Liver (tissue), 9 donors: Measurements from ENCODE around the gene MED22. TPM values are rescaled to one million over a fixed set of nuclear protein-coding genes. Genes with fewer than 3 reads are reported as not detected.
"Not testable (repeated sequence)": the region's sequence is repeated elsewhere in the genome, so short reads cannot be mapped to it uniquely, and the experiment has no call there.

Experiments
- DNase-seq: peaks from one replicate; pipeline ENCODE4 v3.0.0-alpha.2; 2017; ENCODE audit warnings: low spot score
- H3K27ac ChIP-seq, 2 donors: one replicate each; pipeline ENCODE4 v1.7.0; 2013; ENCODE audit warnings: inconsistent platforms in 2 of 2, low read length in 2 of 2, control low read depth in 1 of 2, low read depth in 1 of 2, mild to moderate bottlenecking in 1 of 2
- H3K27me3 ChIP-seq, 4 donors: one replicate each; pipeline versions ENCODE4 v1.6.1 to v1.7.0; 2013; ENCODE audit warnings: low read length in 3 of 4, inconsistent platforms in 1 of 4, mild to moderate bottlenecking in 1 of 4, moderate library complexity in 1 of 4; ENCODE audit not compliant: control insufficient read depth in 4 of 4, insufficient read depth in 4 of 4
- H3K36me3 ChIP-seq, 4 donors: one replicate each; pipeline versions ENCODE4 v1.6.1 to v1.7.0; 2013; ENCODE audit warnings: low read length in 3 of 4, mild to moderate bottlenecking in 3 of 4, low read depth in 1 of 4, moderate library complexity in 1 of 4; ENCODE audit not compliant: control insufficient read depth in 4 of 4, insufficient read depth in 3 of 4
- H3K4me1 ChIP-seq, 4 donors: one replicate each; pipeline versions ENCODE4 v1.6.1 to v1.7.0; 2013; ENCODE audit warnings: low read length in 3 of 4, mild to moderate bottlenecking in 3 of 4, moderate library complexity in 1 of 4; ENCODE audit not compliant: control insufficient read depth in 4 of 4, insufficient read depth in 4 of 4
- H3K4me3 ChIP-seq, 3 donors: one replicate each; pipeline versions ENCODE4 v1.6.1 to v1.7.0; 2013; ENCODE audit warnings: low read length in 3 of 3, control low read depth in 1 of 3, low read depth in 1 of 3, mild to moderate bottlenecking in 1 of 3
- H3K9ac ChIP-seq, 2 donors: one replicate each; pipeline ENCODE4 v1.7.0; 2013; ENCODE audit warnings: low read length in 2 of 2, mild to moderate bottlenecking in 2 of 2, moderate library complexity in 2 of 2, control low read depth in 1 of 2, low read depth in 1 of 2
- H3K9me3 ChIP-seq, 4 donors: one replicate each; pipeline versions ENCODE4 v1.6.1 to v1.7.0; 2013; ENCODE audit warnings: low read length in 3 of 4; ENCODE audit not compliant: control insufficient read depth in 4 of 4
- ATF3 ChIP-seq: IDR thresholded peaks from 2 replicates; pipeline ENCODE4 v1.6.1; 2016; ENCODE audit warnings: antibody characterized with exemption
- CTCF ChIP-seq: fragments of 150-350 bp; IDR thresholded peaks from 2 replicates; pipeline ENCODE4 v1.5.1; 2017; ENCODE audit warnings: improper control_type of control experiment, low read depth, low read length; ENCODE audit not compliant: missing input control
- EGR1 ChIP-seq, 2 donors: IDR thresholded peaks; 2 replicates each; pipeline ENCODE4 v1.6.1; 2016 to 2018; ENCODE audit warnings: antibody characterized with exemption in 2 of 2, low read depth in 2 of 2
- FOXA1 ChIP-seq: IDR thresholded peaks from 2 replicates; pipeline ENCODE4 v1.6.1; 2016; ENCODE audit warnings: antibody characterized with exemption
- FOXA2 ChIP-seq: IDR thresholded peaks from 2 replicates; pipeline ENCODE4 v1.6.1; 2016; ENCODE audit warnings: antibody characterized with exemption
- GABPA ChIP-seq, 2 donors: IDR thresholded peaks in 1 of 2; conservative IDR thresholded peaks in 1 of 2; 2 replicates each; pipeline ENCODE4 v1.6.1; 2016; ENCODE audit warnings: antibody characterized with exemption in 2 of 2, mild to moderate bottlenecking in 1 of 2, moderate library complexity in 1 of 2
- HNF4A ChIP-seq, 2 donors: conservative IDR thresholded peaks; 2 replicates each; pipeline ENCODE4 v1.6.1; 2016; ENCODE audit warnings: antibody characterized with exemption in 2 of 2, mild to moderate bottlenecking in 2 of 2
- HNF4G ChIP-seq: IDR thresholded peaks from 2 replicates; pipeline ENCODE4 v1.6.1; 2016; ENCODE audit warnings: antibody characterized with exemption
- JUND ChIP-seq, 2 donors: IDR thresholded peaks; 2 replicates each; pipeline ENCODE4 v1.6.1; 2016; ENCODE audit warnings: antibody characterized with exemption in 2 of 2
- NR2F2 ChIP-seq: IDR thresholded peaks from 2 replicates; pipeline ENCODE4 v1.6.1; 2016; ENCODE audit warnings: antibody characterized with exemption
- RAD21 ChIP-seq, 2 donors: IDR thresholded peaks; 2 replicates each; pipeline ENCODE4 v1.6.1; 2016; ENCODE audit warnings: antibody characterized with exemption in 2 of 2, mild to moderate bottlenecking in 2 of 2
- RXRA ChIP-seq, 2 donors: IDR thresholded peaks; 2 replicates each; pipeline ENCODE4 v1.6.1; 2017 to 2018; ENCODE audit warnings: antibody characterized with exemption in 2 of 2, mild to moderate bottlenecking in 1 of 2
- SP1 ChIP-seq: IDR thresholded peaks from 2 replicates; pipeline ENCODE4 v1.6.1; 2018; ENCODE audit warnings: antibody characterized with exemption, mild to moderate bottlenecking
- TAF1 ChIP-seq: conservative IDR thresholded peaks from 2 replicates; pipeline ENCODE4 v1.6.1; 2016; ENCODE audit warnings: antibody characterized with exemption, mild to moderate bottlenecking
- WGBS: extraction: QIAGEN DNeasy Blood & Tissue Kit; methylation state at CpG from one replicate; pipeline ENCODE4 v1.1.7; 2013; 5-methylcytosine and 5-hydroxymethylcytosine counted together
- polyA plus RNA-seq, 2 donors: library from polyadenylated mRNA; stranded (reverse) in 1 of 2; unstranded in 1 of 2; fragments of 200-250 nt in 1 of 2; fragments of >200 nt in 1 of 2; fragmentation: Nextera tagmentation in 1 of 2; extraction: Ambion mirVana in 1 of 2; gene quantifications; one replicate each; pipeline versions ENCODE4 v1.2.1 to v1.2.3, GENCODE V29; 2013 to 2015
- total RNA-seq, 2 donors: library from RNA; depleted of rRNA; stranded (reverse); fragments of >200 nt; gene quantifications; one replicate each; pipeline ENCODE4 v1.2.3, GENCODE V29; 2014
- TF ChIP-seq, protein P1 (sequence below): IDR thresholded peaks from 2 replicates; pipeline ENCODE4 v1.6.1; 2016; ENCODE audit warnings: antibody characterized with exemption, mild to moderate bottlenecking
- TF ChIP-seq, protein P2 (sequence below): IDR thresholded peaks from 2 replicates; pipeline ENCODE4 v1.6.1; 2016; ENCODE audit warnings: antibody characterized with exemption
- donor health status: healthy.
- donor health status: healthy.
- donor health status: healthy.
- donor health status: healthy.
- donor health status: healthy.

Gene MED22
- total and polyA plus RNA-seq, 4 donors = 3.1 to 10.3 (median 9.9) TPM

DNA sequence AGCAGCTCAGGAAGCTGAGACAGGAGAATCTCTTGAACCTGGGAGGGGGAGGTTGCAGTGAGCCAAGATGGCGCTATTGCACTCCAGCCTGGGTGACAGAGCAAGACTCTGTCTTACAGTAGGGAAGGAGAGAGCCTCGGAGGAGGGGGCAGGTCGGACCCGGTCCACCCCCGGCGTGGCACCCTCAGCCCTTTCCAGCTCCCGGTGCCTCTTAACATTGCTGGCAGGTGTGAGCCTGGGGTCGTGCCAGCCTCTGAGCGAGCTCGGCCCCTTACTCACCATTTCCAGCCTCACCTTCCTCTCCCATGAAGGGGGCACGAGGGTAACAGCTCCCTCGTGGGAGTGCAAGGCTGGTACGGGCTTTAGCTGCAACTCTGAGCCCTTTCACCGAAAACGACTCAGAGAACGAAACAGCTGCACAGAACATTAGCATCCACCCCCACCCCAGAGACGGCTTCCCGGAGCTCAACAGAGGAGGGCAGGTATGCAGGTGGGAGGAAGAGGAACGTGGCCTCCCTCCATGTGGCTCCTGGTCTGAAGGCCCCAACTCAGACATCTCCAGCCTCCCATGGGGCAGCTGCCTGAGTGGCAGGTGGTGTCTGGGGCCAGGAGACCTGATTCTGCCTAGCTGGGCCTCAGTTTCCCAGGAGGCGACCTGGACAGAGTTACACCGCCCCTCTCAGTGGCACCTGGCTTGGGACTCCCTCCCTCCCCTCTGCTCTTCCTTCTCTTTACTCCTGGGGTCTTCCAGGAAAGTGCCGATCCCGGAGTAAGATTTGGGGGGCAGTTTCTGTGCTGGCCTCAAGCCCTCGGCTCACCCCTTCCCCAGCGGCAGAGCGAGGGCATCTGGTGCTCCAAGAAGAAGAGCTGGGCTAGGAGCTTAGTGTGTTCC, 44.4 kb downstream of the MED22 start:
- Histone ChIP-seq H3K27me3 (no peaks in the 10 kb centered on the region), H3K4me1 (no peaks in the 10 kb centered on the region), H3K27ac (no peak overlapping the region), H3K9me3 (no peaks in the 10 kb centered on the region), H3K9ac (no peak overlapping the region), H3K36me3 (no peaks in the 10 kb centered on the region), H3K4me3 (no peak overlapping the region)
- 82% methylated on average over 26 of the region's 26 CpGs for WGBS
- no peak for DNase-seq
- TF ChIP-seq, protein P1, sequence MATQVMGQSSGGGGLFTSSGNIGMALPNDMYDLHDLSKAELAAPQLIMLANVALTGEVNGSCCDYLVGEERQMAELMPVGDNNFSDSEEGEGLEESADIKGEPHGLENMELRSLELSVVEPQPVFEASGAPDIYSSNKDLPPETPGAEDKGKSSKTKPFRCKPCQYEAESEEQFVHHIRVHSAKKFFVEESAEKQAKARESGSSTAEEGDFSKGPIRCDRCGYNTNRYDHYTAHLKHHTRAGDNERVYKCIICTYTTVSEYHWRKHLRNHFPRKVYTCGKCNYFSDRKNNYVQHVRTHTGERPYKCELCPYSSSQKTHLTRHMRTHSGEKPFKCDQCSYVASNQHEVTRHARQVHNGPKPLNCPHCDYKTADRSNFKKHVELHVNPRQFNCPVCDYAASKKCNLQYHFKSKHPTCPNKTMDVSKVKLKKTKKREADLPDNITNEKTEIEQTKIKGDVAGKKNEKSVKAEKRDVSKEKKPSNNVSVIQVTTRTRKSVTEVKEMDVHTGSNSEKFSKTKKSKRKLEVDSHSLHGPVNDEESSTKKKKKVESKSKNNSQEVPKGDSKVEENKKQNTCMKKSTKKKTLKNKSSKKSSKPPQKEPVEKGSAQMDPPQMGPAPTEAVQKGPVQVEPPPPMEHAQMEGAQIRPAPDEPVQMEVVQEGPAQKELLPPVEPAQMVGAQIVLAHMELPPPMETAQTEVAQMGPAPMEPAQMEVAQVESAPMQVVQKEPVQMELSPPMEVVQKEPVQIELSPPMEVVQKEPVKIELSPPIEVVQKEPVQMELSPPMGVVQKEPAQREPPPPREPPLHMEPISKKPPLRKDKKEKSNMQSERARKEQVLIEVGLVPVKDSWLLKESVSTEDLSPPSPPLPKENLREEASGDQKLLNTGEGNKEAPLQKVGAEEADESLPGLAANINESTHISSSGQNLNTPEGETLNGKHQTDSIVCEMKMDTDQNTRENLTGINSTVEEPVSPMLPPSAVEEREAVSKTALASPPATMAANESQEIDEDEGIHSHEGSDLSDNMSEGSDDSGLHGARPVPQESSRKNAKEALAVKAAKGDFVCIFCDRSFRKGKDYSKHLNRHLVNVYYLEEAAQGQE = no peak
- TF ChIP-seq HNF4G (no peak), HNF4A (conservative IDR thresholded peaks at IDR 0.05) (no peak), ATF3 (no peak), FOXA2 (no peak), EGR1 (IDR thresholded peaks at IDR 0.05; ENCODE audit: low read depth in 2 of 2) (no peak), TAF1 (no peak), RAD21 (IDR thresholded peaks at IDR 0.05) (no peak), CTCF (no peak), SP1 (no peak), JUND (IDR thresholded peaks at IDR 0.05) (no peak)
- TF ChIP-seq, protein P2, sequence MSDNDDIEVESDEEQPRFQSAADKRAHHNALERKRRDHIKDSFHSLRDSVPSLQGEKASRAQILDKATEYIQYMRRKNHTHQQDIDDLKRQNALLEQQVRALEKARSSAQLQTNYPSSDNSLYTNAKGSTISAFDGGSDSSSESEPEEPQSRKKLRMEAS = no peak

GRCh38 chr9:133301253-133302230, 46.4 kb downstream of the MED22 start:
- no peak for DNase-seq
- no peak overlapping the region for H3K27ac ChIP-seq
- no peak for TF ChIP-seq NR2F2
- no peak for TF ChIP-seq ATF3
- TF ChIP-seq TAF1 = no peak
- TF ChIP-seq HNF4A (conservative IDR thresholded peaks at IDR 0.05) = no peak
- TF ChIP-seq GABPA (IDR thresholded peaks at IDR 0.05 in 1 of 2, conservative IDR thresholded peaks at IDR 0.05 in 1 of 2) = no peak
- no peak for TF ChIP-seq FOXA2
- TF ChIP-seq RAD21 (IDR thresholded peaks at IDR 0.05) = no peak
- TF ChIP-seq RXRA (IDR thresholded peaks at IDR 0.05) = no peak
- TF ChIP-seq FOXA1 = no peak
- WGBS = 90% methylated on average over 13 of the region's 13 CpGs
- no peaks in the 10 kb centered on the region for H3K27me3 ChIP-seq
- no peaks in the 10 kb centered on the region for H3K4me1 ChIP-seq
- no peak overlapping the region for H3K4me3 ChIP-seq
- H3K36me3 ChIP-seq = no peaks in the 10 kb centered on the region
- H3K9ac ChIP-seq = no peak overlapping the region
- no peaks in the 10 kb centered on the region for H3K9me3 ChIP-seq

GRCh38 chr9:133299996-133300395, 47.9 kb downstream of the MED22 start:
- H3K27me3 ChIP-seq, H3K9ac ChIP-seq, H3K4me1 ChIP-seq, H3K4me3 ChIP-seq, DNase-seq, H3K9me3 ChIP-seq, H3K36me3 ChIP-seq, H3K27ac ChIP-seq: not testable (repeated sequence)
- WGBS = 81% methylated on average over 16 of the region's 16 CpGs
